Right atrium auricular region (tissue), 2 donors: ENCODE measurements around the gene CLEC16A. TPM values are rescaled to one million over a fixed set of nuclear protein-coding genes. Genes with fewer than 3 reads are reported as not detected.
"Not testable (repeated sequence)": the region's sequence is repeated elsewhere in the genome, so short reads cannot be mapped to it uniquely, and the experiment has no call there.

Experiments
- DNase-seq: peaks from one replicate; pipeline ENCODE4 v3.0.0-alpha.2; 2019; ENCODE audit warnings: low spot score
- H3K27ac ChIP-seq, 2 donors: fragments of 200-600 bp; sonication (generic); 1 replicate in 1 of 2; 2 replicates in 1 of 2; pipeline ENCODE4 v1.5.1; 2016 to 2019
- H3K27me3 ChIP-seq, 2 donors: fragments of 200-600 bp; sonication (generic); one replicate each; pipeline versions ENCODE4 v1.5.1 to v1.6.0; 2017 to 2019
- H3K36me3 ChIP-seq: fragments of 200-600 bp; sonication (generic); one replicate; pipeline ENCODE4 v1.5.1; 2016
- H3K4me1 ChIP-seq, 2 donors: fragments of 200-600 bp; sonication (generic); one replicate each; pipeline versions ENCODE4 v1.5.1 to v1.6.0; 2017 to 2019
- H3K4me3 ChIP-seq, 2 donors: fragments of 200-600 bp; sonication (generic); 1 replicate in 1 of 2; 2 replicates in 1 of 2; pipeline ENCODE4 v1.5.1; 2017 to 2019; ENCODE audit warnings: mild to moderate bottlenecking in 1 of 2, moderate library complexity in 1 of 2
- H3K9me3 ChIP-seq, 2 donors: fragments of 200-600 bp; sonication (generic); one replicate each; pipeline ENCODE4 v1.5.1; 2019
- CTCF ChIP-seq, 2 donors: fragments of 200-600 bp; sonication (generic); IDR thresholded peaks; one replicate each; pipeline ENCODE4 v1.5.1; 2019; ENCODE audit warnings: antibody characterized with exemption in 2 of 2
- total RNA-seq, 2 donors: library from RNA; depleted of rRNA; stranded (reverse); fragments of >200 nt; gene quantifications; one replicate each; pipeline ENCODE4 v1.1.0, GENCODE V29; 2016

CLEC16A gene
- total RNA-seq, 2 donors from 2014 or later = 24.1 to 49.0 TPM

- no peaks in the 10 kb centered on the region for H3K27me3 ChIP-seq
- no peak overlapping the region for H3K27ac ChIP-seq
- H3K4me1 ChIP-seq = peaks cover 0 to 44% of the 10 kb centered on the region in 2 donors
- no peak for TF ChIP-seq CTCF (IDR thresholded peaks at IDR 0.05)
- DNase-seq = no peak
- H3K36me3 ChIP-seq = peaks cover 55% of the 10 kb centered on the region
- no peaks in the 10 kb centered on the region for H3K9me3 ChIP-seq
- no peak overlapping the region for H3K4me3 ChIP-seq
Observed at GRCh38 chr16:10927497-10928112, 16.8 kb upstream of the CLEC16A start.

- not testable (repeated sequence) for DNase-seq, H3K27ac ChIP-seq, H3K27me3 ChIP-seq, H3K9me3 ChIP-seq, H3K4me3 ChIP-seq
- H3K36me3 ChIP-seq = peaks cover 62% of the 10 kb centered on the region
- H3K4me1 ChIP-seq = peaks cover 0 to 40% of the 10 kb centered on the region in 2 donors
Observed at GRCh38 chr16:10929097-10929496, 15.3 kb upstream of the CLEC16A start.

- H3K4me3 ChIP-seq = no peak overlapping the region
- no peak for TF ChIP-seq CTCF (IDR thresholded peaks at IDR 0.05)
- H3K36me3 ChIP-seq = peaks cover 57% of the 10 kb centered on the region
- H3K9me3 ChIP-seq = no peaks in the 10 kb centered on the region
- H3K4me1 ChIP-seq = peaks cover 0 to 44% of the 10 kb centered on the region in 2 donors
- peak overlapping the region in 1 of 2 donors; percentile 31 for H3K27ac ChIP-seq
- no peaks in the 10 kb centered on the region for H3K27me3 ChIP-seq
- DNase-seq = no peak
Observed at GRCh38 chr16:10929853-10930754, 14.3 kb upstream of the CLEC16A start.

GRCh38 chr16:10930755-10931093, 13.6 kb upstream of the CLEC16A start:
- TF ChIP-seq CTCF (IDR thresholded peaks at IDR 0.05) = no peak
- Histone ChIP-seq H3K4me3 (no peak overlapping the region), H3K4me1 (peaks cover 0 to 50% of the 10 kb centered on the region in 2 donors), H3K27ac (peak overlapping the region in 1 of 2 donors; percentile 41), H3K9me3 (no peaks in the 10 kb centered on the region), H3K36me3 (peaks cover 51% of the 10 kb centered on the region), H3K27me3 (no peaks in the 10 kb centered on the region)
- DNase-seq = no peak

- TF ChIP-seq CTCF (IDR thresholded peaks at IDR 0.05) = no peak
- DNase-seq = no peak
- no peak overlapping the region for H3K4me3 ChIP-seq
- H3K27me3 ChIP-seq = no peaks in the 10 kb centered on the region
- no peaks in the 10 kb centered on the region for H3K9me3 ChIP-seq
- peaks cover 0 to 54% of the 10 kb centered on the region in 2 donors for H3K4me1 ChIP-seq
- H3K27ac ChIP-seq = peak overlapping the region; percentile 25 to 41
- H3K36me3 ChIP-seq = peaks cover 47% of the 10 kb centered on the region
Observed at GRCh38 chr16:10931134-10931533, 13.2 kb upstream of the CLEC16A start.

- Histone ChIP-seq H3K27ac (peak overlapping the region in 1 of 2 donors; percentile 41), H3K36me3 (peaks cover 37% of the 10 kb centered on the region), H3K4me3 (no peak overlapping the region), H3K27me3 (no peaks in the 10 kb centered on the region), H3K9me3 (no peaks in the 10 kb centered on the region), H3K4me1 (peaks cover 0 to 64% of the 10 kb centered on the region in 2 donors)
- no peak for TF ChIP-seq CTCF (IDR thresholded peaks at IDR 0.05)
- DNase-seq = no peak
Observed at GRCh38 chr16:10931977-10932632, 12.3 kb upstream of the CLEC16A start.
